Keratinocyte (primary cell): ENCODE results near the gene GRK7. TPM values are rescaled to one million over a fixed set of nuclear protein-coding genes. Genes with fewer than 3 reads are reported as not detected.
"Not testable (repeated sequence)": the region's sequence is repeated elsewhere in the genome, so short reads cannot be mapped to it uniquely, and the experiment has no call there.

Source experiments
- DNase-seq: peaks from one replicate; pipeline ENCODE4 v3.0.0-alpha.2; 2011; ENCODE audit warnings: low read depth, missing footprints, low spot score
- FAIRE-seq: peaks from 2 replicates; lab custom pipeline; 2011; peaks lifted over from hg19 to GRCh38; lab: Jason Lieb, UNC
- H2AFZ ChIP-seq: 2 replicates; pipeline ENCODE4 v1.6.0; 2012; ENCODE audit warnings: low read length, control low read depth, inconsistent platforms; ENCODE audit not compliant: control insufficient read depth
- H3K27ac ChIP-seq: 2 replicates; pipeline ENCODE4 v1.5.1; 2011; ENCODE audit warnings: low read length; ENCODE audit not compliant: control insufficient read depth, insufficient read depth
- H3K27me3 ChIP-seq: 3 replicates; pipeline ENCODE4 v1.6.0; 2011; ENCODE audit warnings: low read length; ENCODE audit not compliant: control insufficient read depth, insufficient read depth; ENCODE audit errors: extremely low read depth
- H3K36me3 ChIP-seq, 2 experiments: 2 replicates in 1 of 2; 3 replicates in 1 of 2; pipeline ENCODE4 v1.5.1; 2011; ENCODE audit warnings: low read length in 2 of 2, mild to moderate bottlenecking in 1 of 2; ENCODE audit not compliant: control insufficient read depth in 2 of 2, insufficient read depth in 2 of 2; ENCODE audit errors: extremely low read depth in 1 of 2
- H3K4me1 ChIP-seq: 3 replicates; pipeline ENCODE4 v1.5.1; 2011; ENCODE audit warnings: low read length; ENCODE audit not compliant: control insufficient read depth, insufficient read depth; ENCODE audit errors: extremely low read depth
- H3K4me2 ChIP-seq: 3 replicates; pipeline ENCODE4 v1.6.0; 2011; ENCODE audit warnings: low read depth, low read length; ENCODE audit not compliant: control insufficient read depth, insufficient read depth; ENCODE audit errors: extremely low read depth
- H3K4me3 ChIP-seq, 3 experiments: fragments of 200-600 bp in 1 of 3; sonication (generic) in 1 of 3; 2 replicates in 2 of 3; 3 replicates in 1 of 3; pipeline ENCODE4 v1.5.1; 2011 to 2016; ENCODE audit warnings: low read length in 3 of 3, mild to moderate bottlenecking in 3 of 3, control low read depth in 2 of 3, inconsistent platforms in 1 of 3, low read depth in 1 of 3, mixed read lengths in 1 of 3, mixed run types in 1 of 3, moderate library complexity in 1 of 3; ENCODE audit not compliant: control insufficient read depth in 2 of 3, insufficient read depth in 2 of 3; ENCODE audit errors: extremely low read depth in 1 of 3
- H3K79me2 ChIP-seq: 2 replicates; pipeline ENCODE4 v1.6.0; 2012; ENCODE audit warnings: low read length; ENCODE audit not compliant: control insufficient read depth, insufficient read depth
- H3K9ac ChIP-seq: 3 replicates; pipeline ENCODE4 v1.6.0; 2011; ENCODE audit warnings: low read length; ENCODE audit not compliant: control insufficient read depth, insufficient read depth; ENCODE audit errors: extremely low read depth
- H3K9me1 ChIP-seq: 3 replicates; pipeline ENCODE4 v1.6.0; 2011; ENCODE audit warnings: low read length; ENCODE audit not compliant: control insufficient read depth, insufficient read depth; ENCODE audit errors: extremely low read depth
- H3K9me3 ChIP-seq: 2 replicates; pipeline ENCODE4 v1.5.1; 2012; ENCODE audit warnings: low read depth, low read length; ENCODE audit not compliant: control insufficient read depth
- H4K20me1 ChIP-seq: 3 replicates; pipeline ENCODE4 v1.6.0; 2011; ENCODE audit warnings: low read length; ENCODE audit not compliant: control insufficient read depth, insufficient read depth; ENCODE audit errors: extremely low read depth
- CTCF ChIP-seq, 3 experiments: IDR thresholded peaks in 1 of 3; conservative IDR thresholded peaks in 1 of 3; optimal IDR thresholded peaks in 1 of 3; 2 replicates in 2 of 3; 3 replicates in 1 of 3; pipeline versions ENCODE3 to v1.5.1; 2011; ENCODE audit warnings: low read length in 3 of 3, mild to moderate bottlenecking in 3 of 3, moderate library complexity in 2 of 3, control low read depth in 1 of 3, inconsistent platforms in 1 of 3; ENCODE audit not compliant: insufficient read depth in 2 of 3; ENCODE audit errors: extremely low read depth in 1 of 3
- EZH2 ChIP-seq: IDR thresholded peaks from one replicate; pipeline ENCODE4 v1.6.1; 2012; ENCODE audit warnings: inconsistent platforms, mild to moderate bottlenecking, low read length, moderate library complexity
- dilution Hi-C: fragments of 300-500 bp; cut with MboI; formaldehyde crosslinking; loops from one replicate; pipeline ENCODE4 v1.7.0; 2020; ENCODE audit warnings: low sequenced_read_pairs; ENCODE audit not compliant: extremely low pct_ligation_motif_present
- polyA plus RNA-seq, 5 experiments: library from polyadenylated mRNA; depleted of rRNA in 3 of 5; stranded (reverse) in 3 of 5; stranded (forward) in 1 of 5; unstranded in 1 of 5; fragments of >200 nt; gene quantifications; 1 replicate in 1 of 5; 2 replicates in 3 of 5; 3 replicates in 1 of 5; pipeline versions ENCODE4 v1.2.1 to v1.2.3, GENCODE V29; 2011 to 2012; ENCODE audit warnings: missing spikeins in 2 of 5, low read depth in 1 of 5, low replicate concordance in 1 of 5

The GRK7 gene
- polyA plus RNA-seq, 1 donor (not counting 4 experiments of a cell fraction or from before 2014, with no cell fraction given), result not detected

GRCh38 chr3:141798448-141798845, 35.2 kb downstream of the GRK7 start:
- Histone ChIP-seq H3K27ac (no peak overlapping the region), H3K9me3 (no peaks in the 10 kb centered on the region), H2AFZ (no peak overlapping the region), H4K20me1 (no peaks in the 10 kb centered on the region), H3K9me1 (no peaks in the 10 kb centered on the region), H3K4me1 (no peaks in the 10 kb centered on the region), H3K79me2 (no peaks in the 10 kb centered on the region), H3K4me2 (no peak overlapping the region), H3K9ac (no peak overlapping the region), H3K4me3 (no peak overlapping the region), H3K36me3 (no peaks in the 10 kb centered on the region), H3K27me3 (no peaks in the 10 kb centered on the region)
- no peak for FAIRE-seq
- dilution Hi-C loops, result no loop called here
- TF ChIP-seq EZH2, result no peak
- no peak for DNase-seq

- no peaks in the 10 kb centered on the region for H3K9me3 ChIP-seq
- DNase-seq (no peak), FAIRE-seq (no peak)
- no peak overlapping the region for H2AFZ ChIP-seq
- H3K9ac ChIP-seq, result no peak overlapping the region
- no peak overlapping the region for H3K27ac ChIP-seq
- H3K36me3 ChIP-seq, result no peaks in the 10 kb centered on the region
- no peak overlapping the region for H3K4me2 ChIP-seq
- no peaks in the 10 kb centered on the region for H3K9me1 ChIP-seq
- TF ChIP-seq CTCF (optimal IDR thresholded peaks at IDR 0.05 in 1 of 3, IDR thresholded peaks at IDR 0.05 in 1 of 3, conservative IDR thresholded peaks at IDR 0.05 in 1 of 3; ENCODE audit: extremely low read depth in 1 of 3, insufficient read depth in 2 of 3, low read length in 3 of 3) (no peak), EZH2 (no peak)
- peaks cover 13% of the 10 kb centered on the region for H3K4me1 ChIP-seq
- H3K27me3 ChIP-seq, result no peaks in the 10 kb centered on the region
- H3K4me3 ChIP-seq, result no peak overlapping the region
- no peaks in the 10 kb centered on the region for H3K79me2 ChIP-seq
- no peaks in the 10 kb centered on the region for H4K20me1 ChIP-seq
- dilution Hi-C loops, result no loop called here
These were observed 39.3 kb downstream of the GRK7 start for GRCh38 chr3:141802316-141803077.

GRCh38 chr3:141803538-141803937, 40.3 kb downstream of the GRK7 start:
- H3K36me3 ChIP-seq, H3K27me3 ChIP-seq, H4K20me1 ChIP-seq, H3K27ac ChIP-seq, DNase-seq, H3K9ac ChIP-seq, H3K79me2 ChIP-seq, H3K9me3 ChIP-seq, H3K4me3 ChIP-seq, H3K4me2 ChIP-seq, H2AFZ ChIP-seq, dilution Hi-C loops, H3K9me1 ChIP-seq, FAIRE-seq: not testable (repeated sequence)
- H3K4me1 ChIP-seq, result peaks cover 13% of the 10 kb centered on the region
